ENCODE results near the gene SIN3A. TPM values are rescaled to one million over a fixed set of nuclear protein-coding genes. Genes with fewer than 3 reads are reported as not detected.

SIN3A gene
- total RNA-seq, 1 experiment from 2014 or later, result 91.8 TPM

- H3K9me2 ChIP-seq (ENCODE audit: insufficient read depth), result no peaks in the 10 kb centered on the region
- no peaks in the 10 kb centered on the region for H3K27me3 ChIP-seq (ENCODE audit: insufficient read depth, low read depth)
- no peak overlapping the region for H2AFZ ChIP-seq
- H3K27ac ChIP-seq, result no peak overlapping the region
- peaks cover 6% of the 10 kb centered on the region for H3F3A ChIP-seq (ENCODE audit: insufficient read depth, low read depth)
- BruUV-seq (replicated peaks), result no TSS peak
- ChIA-PET POLR2A (ENCODE audit: unreplicated experiment) (interaction anchor here (0.6 kb wide), 1 partner anchor 29 kb away, joined by 4 read pairs; the partner anchor contains the start of gene SIN3A), CTCF (no interaction called here)
- H3K36me3 ChIP-seq (ENCODE audit: low read depth), result peaks cover 33% of the 10 kb centered on the region
- no peak overlapping the region for H3K4me3 ChIP-seq
- no peak overlapping the region for H3K4me2 ChIP-seq
- no peaks in the 10 kb centered on the region for H3K4me1 ChIP-seq (replicated peaks; ENCODE audit: insufficient read depth)
- no peak for TF ChIP-seq EZH2 (IDR thresholded peaks at IDR 0.05; ENCODE audit: low read depth)
- no peak for TF ChIP-seq CTCF (conservative IDR thresholded peaks at IDR 0.05)
- H4K20me1 ChIP-seq (ENCODE audit: insufficient read depth), result peaks cover 46% of the 10 kb centered on the region
- intact Hi-C loops (cut with micrococcal nuclease; ENCODE audit: unreplicated experiment), result no loop called here
- peaks cover 44% of the 10 kb centered on the region for H3K79me2 ChIP-seq (ENCODE audit: low read depth)
- no peak for DNase-seq
- H3K9me3 ChIP-seq (ENCODE audit: insufficient read depth, low read depth), result no peaks in the 10 kb centered on the region
Measured at GRCh38 chr15:75422554-75422953, 28.9 kb downstream of the SIN3A start.

GRCh38 chr15:75420698-75421097 lies 30.8 kb downstream of the SIN3A start:
- Histone ChIP-seq H3K27me3 (ENCODE audit: insufficient read depth, low read depth) (no peaks in the 10 kb centered on the region), H2AFZ (no peak overlapping the region), H3K79me2 (ENCODE audit: low read depth) (peaks cover 28% of the 10 kb centered on the region), H4K20me1 (ENCODE audit: insufficient read depth) (peaks cover 40% of the 10 kb centered on the region), H3K36me3 (ENCODE audit: low read depth) (peaks cover 26% of the 10 kb centered on the region), H3K27ac (no peak overlapping the region), H3K4me1 (replicated peaks; ENCODE audit: insufficient read depth) (no peaks in the 10 kb centered on the region), H3K4me2 (no peak overlapping the region), H3K9me2 (ENCODE audit: insufficient read depth) (no peaks in the 10 kb centered on the region), H3K9me3 (ENCODE audit: insufficient read depth, low read depth) (no peaks in the 10 kb centered on the region), H3F3A (ENCODE audit: insufficient read depth, low read depth) (peaks cover 6% of the 10 kb centered on the region), H3K4me3 (no peak overlapping the region)
- intact Hi-C loops (cut with micrococcal nuclease; ENCODE audit: unreplicated experiment), result no loop called here
- CTCF ChIA-PET, result no interaction called here
- BruUV-seq (replicated peaks), result no TSS peak
- DNase-seq, result peak in 1 of 2 experiments; percentile 60
- POLR2A ChIA-PET (ENCODE audit: unreplicated experiment), result interaction anchor here (0.6 kb wide), 2 partner anchors 35 to 353 kb away, joined by 5 to 7 read pairs; no protein-coding TSS in a partner anchor
- TF ChIP-seq CTCF (conservative IDR thresholded peaks at IDR 0.05) (no peak), EZH2 (IDR thresholded peaks at IDR 0.05; ENCODE audit: low read depth) (no peak)

- no peak overlapping the region for H3K4me2 ChIP-seq
- no peak for DNase-seq
- no peak overlapping the region for H2AFZ ChIP-seq
- ChIA-PET CTCF (interaction anchor here (0.6 kb wide), 1 partner anchor 348 kb away, joined by 6 read pairs; no protein-coding TSS in a partner anchor), POLR2A (ENCODE audit: unreplicated experiment) (no interaction called here)
- no peak overlapping the region for H3K4me3 ChIP-seq
- 0 out of 2 replicates have a peak overlapping the region, but pooled peaks have one; percentile 19 for H3K27ac ChIP-seq
- no peaks in the 10 kb centered on the region for H3K4me1 ChIP-seq (replicated peaks; ENCODE audit: insufficient read depth)
- no peaks in the 10 kb centered on the region for H3K9me2 ChIP-seq (ENCODE audit: insufficient read depth)
- H3K9me3 ChIP-seq (ENCODE audit: insufficient read depth, low read depth), result no peaks in the 10 kb centered on the region
- peaks cover 3% of the 10 kb centered on the region; the same call in 1 of the 2 replicates for H3F3A ChIP-seq (ENCODE audit: insufficient read depth, low read depth)
- BruUV-seq (replicated peaks), result no TSS peak
- TF ChIP-seq EZH2 (IDR thresholded peaks at IDR 0.05; ENCODE audit: low read depth) (no peak), CTCF (conservative IDR thresholded peaks at IDR 0.05) (no peak)
- H3K79me2 ChIP-seq (ENCODE audit: low read depth), result peaks cover 17% of the 10 kb centered on the region
- H3K36me3 ChIP-seq (ENCODE audit: low read depth), result peaks cover 36% of the 10 kb centered on the region
- no peaks in the 10 kb centered on the region for H3K27me3 ChIP-seq (ENCODE audit: insufficient read depth, low read depth)
- intact Hi-C loops (cut with micrococcal nuclease; ENCODE audit: unreplicated experiment), result no loop called here
- peaks cover 37% of the 10 kb centered on the region for H4K20me1 ChIP-seq (ENCODE audit: insufficient read depth)
Measured at GRCh38 chr15:75416584-75416983, 34.9 kb downstream of the SIN3A start.

All from PC-9 (cell line).